SKM-1 (cell line): ENCODE data around the gene HEPACAM2.

Experiments used
- DNase-seq: peaks from one replicate; lab custom pipeline; 2025; ENCODE audit not compliant: unreplicated experiment; lab: John Stamatoyannopoulos, UW

Gene HEPACAM2

GRCh38 chr7:93203496-93203895 lies 22.8 kb downstream of the HEPACAM2 start:
- no peak for DNase-seq

DNA sequence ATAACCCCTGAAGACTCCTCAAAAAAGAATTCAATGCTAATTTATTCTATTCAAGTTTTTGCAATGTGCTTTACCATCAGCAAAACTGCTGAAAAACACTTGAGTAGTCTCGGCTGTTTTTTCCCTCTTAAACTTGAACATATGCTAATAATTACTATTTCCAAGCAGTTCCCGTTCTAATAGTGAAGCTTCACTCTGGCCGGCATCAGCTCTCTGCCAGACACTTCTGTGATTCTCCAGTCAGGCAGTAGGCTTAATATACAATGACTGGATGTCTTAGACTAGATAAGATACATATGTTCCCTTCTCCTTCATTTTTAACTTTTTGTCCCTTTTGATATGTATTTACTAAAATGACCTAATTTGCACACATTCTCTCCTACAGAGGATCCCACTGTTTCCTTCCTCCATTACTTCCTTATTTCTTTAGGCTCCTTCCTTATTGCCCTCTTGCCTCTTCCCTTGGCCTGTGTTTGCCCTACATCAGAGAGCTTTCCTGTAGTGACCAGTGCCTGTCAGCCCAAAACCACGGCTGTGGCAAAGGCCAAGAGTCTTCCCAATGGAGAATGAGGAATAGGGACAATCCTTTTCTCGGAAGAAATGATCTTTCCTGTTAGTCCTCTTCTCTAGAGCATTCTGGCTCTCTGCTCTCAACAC lies 23.5 kb downstream of the HEPACAM2 start:
- DNase-seq, result no peak

DNA sequence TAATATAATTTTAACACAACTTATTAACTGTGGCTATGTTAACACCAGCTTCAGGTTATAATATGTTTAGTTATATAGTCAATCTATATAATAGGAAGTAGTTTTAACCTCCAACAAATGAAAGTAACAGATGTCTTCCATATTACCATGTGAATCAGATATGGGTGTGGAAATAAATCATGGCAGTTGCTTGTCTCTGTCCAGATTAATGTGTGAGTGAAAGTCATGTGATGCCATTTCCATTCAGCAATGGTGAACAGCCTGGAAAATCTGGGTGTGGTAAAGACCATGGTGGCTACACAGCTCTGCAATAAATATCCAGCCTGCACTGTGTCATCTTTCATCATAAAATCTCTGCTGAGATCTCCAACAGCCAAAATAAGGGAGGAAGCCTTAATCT lies 27.8 kb downstream of the HEPACAM2 start:
- DNase-seq, result no peak

DNA sequence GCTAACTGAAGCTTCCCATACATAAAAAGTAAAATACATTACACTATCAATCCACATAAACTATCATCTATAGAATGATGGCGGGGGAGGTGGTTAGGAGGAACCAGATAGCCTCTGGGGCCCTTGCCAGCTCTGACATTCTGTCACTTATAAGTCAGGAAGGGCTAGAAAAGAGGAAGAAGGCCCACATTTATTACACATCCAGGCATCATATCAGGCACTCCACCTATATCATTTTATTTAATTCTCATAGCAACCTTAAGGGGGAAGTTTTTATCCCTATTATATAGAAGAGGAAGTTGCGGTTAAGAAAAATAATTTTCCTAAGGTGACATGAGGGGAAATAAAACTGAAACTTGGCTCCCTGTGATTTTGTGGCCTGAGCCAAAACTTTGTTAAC lies 29.9 kb downstream of the HEPACAM2 start:
- no peak for DNase-seq

GRCh38 chr7:93194386-93194785 lies 31.9 kb downstream of the HEPACAM2 start:
- no peak for DNase-seq

- no peak for DNase-seq
Observed at GRCh38 chr7:93188870-93189634, 37.2 kb downstream of the HEPACAM2 start.

DNA sequence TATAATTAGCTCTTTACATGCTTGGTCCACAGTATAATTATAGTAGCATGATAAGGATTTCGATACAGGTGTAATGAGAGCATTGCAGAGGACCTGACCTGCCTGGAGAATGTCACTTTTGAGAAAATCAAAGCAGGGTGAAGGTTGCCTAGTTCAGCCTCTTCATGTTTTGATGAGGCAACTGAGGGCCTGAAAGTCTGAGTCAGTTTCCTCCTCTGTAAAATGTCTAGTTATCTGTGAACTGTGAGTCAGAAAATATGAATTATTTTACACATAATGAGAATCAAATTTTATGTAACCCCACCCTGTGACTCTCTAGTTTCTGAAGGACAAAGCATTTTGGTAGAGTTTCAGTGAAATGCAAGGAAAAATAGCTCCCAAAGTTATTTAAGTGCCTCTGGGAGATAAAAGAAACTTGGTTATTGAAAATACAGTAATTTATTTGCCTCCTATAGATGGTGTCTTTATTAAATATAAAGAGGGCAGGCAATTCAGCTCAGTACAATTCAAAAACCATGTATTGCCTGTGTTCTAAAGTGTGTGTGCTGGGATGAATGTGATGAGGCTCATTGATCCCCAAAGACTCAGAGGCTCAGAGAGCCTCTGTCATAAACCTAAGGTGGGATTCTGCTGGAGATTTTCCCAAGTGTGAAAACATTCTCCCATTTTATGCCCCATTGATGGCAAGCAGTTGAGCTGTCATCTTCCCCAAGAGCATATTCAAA lies 40.8 kb downstream of the HEPACAM2 start:
- no peak for DNase-seq

GRCh38 chr7:93179173-93179572 lies 47.1 kb downstream of the HEPACAM2 start:
- no peak for DNase-seq

- DNase-seq, result no peak
Observed at GRCh38 chr7:93178213-93178612, 48.1 kb downstream of the HEPACAM2 start.

- DNase-seq, result no peak
Observed at GRCh38 chr7:93176992-93177580, 49.2 kb downstream of the HEPACAM2 start.

GRCh38 chr7:93175219-93175618 lies 51.0 kb downstream of the HEPACAM2 start:
- DNase-seq, result no peak

- DNase-seq, result no peak
Observed at GRCh38 chr7:93172683-93173082, 53.6 kb downstream of the HEPACAM2 start.

- DNase-seq, result no peak
Observed at GRCh38 chr7:93171606-93172226, 54.6 kb downstream of the HEPACAM2 start.

- DNase-seq, result no peak
Observed at GRCh38 chr7:93165447-93165846, 60.8 kb downstream of the HEPACAM2 start.

DNA sequence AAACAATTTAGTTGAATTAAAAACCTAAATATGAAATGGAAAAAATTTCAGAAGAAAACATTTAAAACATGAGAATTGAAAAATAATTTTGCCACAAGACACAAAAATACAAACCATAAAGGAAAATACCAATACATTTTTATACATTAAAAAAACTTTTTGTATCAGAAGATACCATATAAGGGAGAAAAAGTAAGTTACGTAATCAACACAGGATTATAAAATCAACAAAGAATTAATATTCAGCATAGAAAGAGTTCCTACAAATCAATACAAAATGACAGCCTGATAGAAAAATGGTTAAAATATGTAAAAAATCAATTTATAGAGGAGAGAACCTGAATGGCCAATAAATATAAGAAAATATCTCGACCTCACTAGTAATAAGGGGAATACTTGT lies 61.5 kb downstream of the HEPACAM2 start:
- no peak for DNase-seq

DNA sequence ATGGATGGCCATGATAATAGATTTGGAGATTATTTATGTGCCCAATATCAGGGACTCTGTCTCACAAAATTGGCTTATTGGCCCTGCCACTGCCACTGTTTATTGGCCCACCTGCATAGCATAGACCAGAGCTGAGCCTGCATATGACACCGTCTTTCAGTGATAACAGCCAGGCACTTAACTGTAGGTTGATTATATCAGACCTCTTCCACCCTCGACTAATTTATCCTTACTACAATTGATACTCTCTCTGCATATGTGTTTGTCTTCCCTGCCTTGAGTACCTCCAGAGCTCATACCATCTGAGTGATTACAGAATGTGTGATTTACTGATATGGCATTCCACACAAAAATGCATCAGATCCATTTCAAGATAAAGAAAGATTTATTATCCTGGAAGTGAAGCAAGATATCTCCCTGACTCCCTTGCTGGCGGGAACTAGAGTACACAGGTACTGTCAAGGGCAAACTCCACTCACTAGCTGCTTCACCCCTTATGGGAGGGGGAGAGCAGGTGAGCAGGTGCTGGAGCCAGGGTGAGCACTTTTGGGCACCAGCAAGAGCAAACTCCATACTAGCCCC lies 65.0 kb downstream of the HEPACAM2 start:
- no peak for DNase-seq

GRCh38 chr7:93160410-93160809 lies 65.9 kb downstream of the HEPACAM2 start:
- no peak for DNase-seq

DNA sequence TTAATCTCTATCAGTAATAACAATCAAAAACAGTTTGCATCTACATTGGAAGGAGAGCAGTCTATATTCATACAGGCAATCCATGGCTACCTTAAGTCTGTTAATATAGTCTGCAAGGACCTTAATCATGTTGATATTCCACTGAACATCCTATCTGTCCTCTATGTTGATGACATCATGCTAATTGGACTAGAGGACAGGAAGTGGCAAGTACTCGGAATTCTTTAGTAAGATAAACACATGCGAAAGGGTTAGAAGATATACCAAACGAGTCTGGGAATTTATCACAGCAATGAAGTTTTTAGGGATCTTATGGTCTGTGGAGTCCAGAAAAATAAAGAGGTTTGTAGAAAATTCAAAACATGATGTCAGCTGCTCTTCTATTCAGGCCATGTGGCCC lies 66.8 kb downstream of the HEPACAM2 start:
- DNase-seq, result no peak

GRCh38 chr7:93156884-93157283 lies 69.4 kb downstream of the HEPACAM2 start:
- DNase-seq, result no peak

- no peak for DNase-seq
Observed at GRCh38 chr7:93150200-93150835, 76.0 kb downstream of the HEPACAM2 start.
